Endothelial cell of umbilical vein (primary cell): ENCODE measurements around the gene SSTR3. TPM values are rescaled to one million over a fixed set of nuclear protein-coding genes. Genes with fewer than 3 reads are reported as not detected.

Experiments
- BruUV-seq: library from RNA; stranded (reverse); fragments of 400-500 nt; replicated peaks from 2 replicates; lab custom pipeline; 2021; lab: Mats Ljungman, UMichigan
- CTCF ChIA-PET: fragments of 300-600, 350-600 bp; sonication (Branson Sonifier 250); formaldehyde crosslinking; loops from one replicate; lab custom pipeline; 2021; ENCODE audit warnings: antibody characterized with exemption, inconsistent platforms; lab: Charles Lee
- POLR2A ChIA-PET: fragments of 300-600, 350-600 bp; sonication (Branson Sonifier 250); formaldehyde crosslinking; loops from one replicate; lab custom pipeline; 2021; ENCODE audit warnings: antibody characterized with exemption, inconsistent platforms; lab: Charles Lee
- DNase-seq: peaks from one replicate; pipeline ENCODE4 v3.0.0-alpha.2; 2011; ENCODE audit warnings: low read depth, low spot score
- FAIRE-seq: peaks from 2 replicates; lab custom pipeline; 2011; peaks lifted over from hg19 to GRCh38; lab: Jason Lieb, UNC
- H2AFZ ChIP-seq: 2 replicates; pipeline ENCODE4 v1.6.0; 2012; ENCODE audit warnings: low read depth, low read length, control low read depth, inconsistent platforms
- H3K27ac ChIP-seq: 2 replicates; pipeline ENCODE4 v1.5.1; 2011; ENCODE audit warnings: low read depth, mild to moderate bottlenecking, control low read depth, low read length, moderate library complexity; ENCODE audit not compliant: insufficient read depth
- H3K27me3 ChIP-seq, 2 experiments: 2 replicates each; pipeline versions ENCODE4 v1.6.0 to v1.6.1; 2011; ENCODE audit warnings: low read length in 2 of 2, mixed read lengths in 1 of 2; ENCODE audit not compliant: control insufficient read depth in 2 of 2, insufficient read depth in 2 of 2
- H3K36me3 ChIP-seq, 2 experiments: 2 replicates in 1 of 2; 3 replicates in 1 of 2; pipeline ENCODE4 v1.5.1; 2011; ENCODE audit warnings: low read length in 2 of 2, mild to moderate bottlenecking in 1 of 2, moderate library complexity in 1 of 2; ENCODE audit not compliant: control insufficient read depth in 2 of 2, insufficient read depth in 2 of 2; ENCODE audit errors: extremely low read depth in 1 of 2
- H3K4me1 ChIP-seq: 3 replicates; pipeline ENCODE4 v1.5.1; 2011; ENCODE audit warnings: mild to moderate bottlenecking, low read length; ENCODE audit not compliant: control insufficient read depth, insufficient read depth; ENCODE audit errors: extremely low read depth
- H3K4me2 ChIP-seq: 2 replicates; pipeline ENCODE4 v1.6.1; 2011; ENCODE audit warnings: low read length, control low read depth, mixed read lengths; ENCODE audit not compliant: insufficient read depth
- H3K4me3 ChIP-seq, 3 experiments: fragments of 200-600 bp in 1 of 3; sonication (generic), shearing (Covaris generic) in 1 of 3; replicated peaks in 1 of 3; 2 replicates each; pipeline ENCODE4 v1.5.1; 2011 to 2016; ENCODE audit warnings: control low read depth in 3 of 3, low read length in 3 of 3, mild to moderate bottlenecking in 2 of 3, inconsistent platforms in 1 of 3, low read depth in 1 of 3, moderate library complexity in 1 of 3; ENCODE audit not compliant: insufficient read depth in 1 of 3
- H3K79me2 ChIP-seq: 2 replicates; pipeline ENCODE4 v1.6.0; 2012; ENCODE audit warnings: low read length, inconsistent platforms; ENCODE audit not compliant: control insufficient read depth, insufficient read depth
- H3K9ac ChIP-seq: replicated peaks from 2 replicates; pipeline ENCODE3; 2011; ENCODE audit warnings: low read length, control low read depth; ENCODE audit not compliant: insufficient read depth; ENCODE audit errors: extremely low read depth
- H3K9me1 ChIP-seq: replicated peaks from 3 replicates; pipeline ENCODE4 v1.6.0; 2011; ENCODE audit warnings: mild to moderate bottlenecking, low read length; ENCODE audit not compliant: control insufficient read depth, insufficient read depth; ENCODE audit errors: extremely low read depth
- H3K9me3 ChIP-seq: replicated peaks from 2 replicates; pipeline ENCODE4 v1.5.1; 2012; ENCODE audit warnings: low read length, inconsistent platforms; ENCODE audit not compliant: control insufficient read depth, insufficient read depth
- H4K20me1 ChIP-seq: replicated peaks from 2 replicates; pipeline ENCODE3; 2011; ENCODE audit warnings: mild to moderate bottlenecking, low read length; ENCODE audit not compliant: control insufficient read depth, insufficient read depth; ENCODE audit errors: extremely low read depth
- CTCF ChIP-seq, 2 donors: IDR thresholded peaks; 1 replicate in 1 of 2; 2 replicates in 1 of 2; pipeline ENCODE4 v1.5.1; 2011; ENCODE audit warnings: low read length in 2 of 2, mild to moderate bottlenecking in 2 of 2, moderate library complexity in 2 of 2, control low read depth in 1 of 2, inconsistent platforms in 1 of 2, low read depth in 1 of 2; ENCODE audit not compliant: insufficient read depth in 1 of 2; ENCODE audit errors: extremely low read depth in 1 of 2
- EZH2 ChIP-seq: IDR thresholded peaks from 2 replicates; pipeline ENCODE4 v1.6.1; 2012; ENCODE audit warnings: borderline replicate concordance, low read depth, mild to moderate bottlenecking, moderate library complexity, low read length, inconsistent platforms; ENCODE audit not compliant: severe bottlenecking
- FOS ChIP-seq: IDR thresholded peaks from 2 replicates; pipeline ENCODE4 v1.6.1; 2011; ENCODE audit warnings: mild to moderate bottlenecking, low read length, moderate library complexity, borderline replicate concordance; ENCODE audit not compliant: insufficient read depth
- GATA2 ChIP-seq: IDR thresholded peaks from 2 replicates; pipeline ENCODE4 v1.7.0; 2011; ENCODE audit warnings: low read depth, mild to moderate bottlenecking, moderate library complexity, mixed read lengths, low read length; ENCODE audit not compliant: insufficient read length, insufficient read depth
- JUN ChIP-seq: IDR thresholded peaks from 2 replicates; pipeline ENCODE4 v1.6.1; 2011; ENCODE audit warnings: borderline replicate concordance, low read depth; ENCODE audit not compliant: insufficient read length, insufficient read depth
- MYC ChIP-seq: IDR thresholded peaks from one replicate; pipeline ENCODE4 v1.6.1; 2011; ENCODE audit warnings: mild to moderate bottlenecking, low read depth, low read length
- POLR2A ChIP-seq: IDR thresholded peaks from 2 replicates; pipeline ENCODE4 v1.6.1; 2012; ENCODE audit warnings: low read depth, mild to moderate bottlenecking, control low read depth, low read length
- POLR2AphosphoS5 ChIP-seq: IDR thresholded peaks from 2 replicates; pipeline ENCODE4 v1.6.1; 2012; ENCODE audit warnings: low read depth, mild to moderate bottlenecking, control low read depth, low read length, moderate library complexity; ENCODE audit not compliant: insufficient read depth
- dilution Hi-C: fragments of 300-500 bp; cut with MboI; formaldehyde crosslinking; loops from one replicate; pipeline ENCODE4 v1.15.0; 2019; ENCODE audit warnings: low sequenced_read_pairs; ENCODE audit not compliant: extremely low pct_ligation_motif_present
- intact Hi-C: fragments of 100-400 bp; cut with micrococcal nuclease; formaldehyde crosslinking; loops from one replicate; pipeline ENCODE4 v1.10.0; 2022
- polyA plus RNA-seq, 4 experiments: library from polyadenylated mRNA; depleted of rRNA in 3 of 4; stranded (reverse) in 3 of 4; unstranded in 1 of 4; fragments of >200 nt; gene quantifications; 2 replicates each; pipeline versions ENCODE4 v1.2.1 to v1.2.3, GENCODE V29; 2011 to 2012; ENCODE audit warnings: missing spikeins in 1 of 4
- total RNA-seq: library from RNA; stranded (reverse); gene quantifications from 2 replicates; pipeline ENCODE4 v1.2.3, GENCODE V29; 2021
- TF ChIP-seq, protein P1 (sequence below): IDR thresholded peaks from 2 replicates; pipeline ENCODE4 v1.6.1; 2011; ENCODE audit not compliant: insufficient read depth, insufficient read length

The SSTR3 gene
- total and polyA plus RNA-seq, 2 donors (not counting 3 experiments of a cell fraction or from before 2014, with no cell fraction given), result not detected

- BruUV-seq, result no TSS peak
- no peak for FAIRE-seq
- H3K4me3 ChIP-seq, result no peak overlapping the region
- intact Hi-C loops, result no loop called here
- H3K79me2 ChIP-seq, result no peaks in the 10 kb centered on the region
- H3K9me3 ChIP-seq, result no peaks in the 10 kb centered on the region
- no peaks in the 10 kb centered on the region for H4K20me1 ChIP-seq
- no peaks in the 10 kb centered on the region for H3K27me3 ChIP-seq
- no peaks in the 10 kb centered on the region for H3K9me1 ChIP-seq
- H3K36me3 ChIP-seq, result no peaks in the 10 kb centered on the region
- POLR2A ChIA-PET, result no interaction called here
- no peak overlapping the region for H2AFZ ChIP-seq
- DNase-seq, result no peak
- H3K27ac ChIP-seq, result no peak overlapping the region
- H3K4me1 ChIP-seq, result no peaks in the 10 kb centered on the region
- CTCF ChIA-PET, result interaction anchor here (0.7 to 1.6 kb wide), 2 partner anchors 42 to 111 kb away, joined by 3 to 7 read pairs; no protein-coding TSS in a partner anchor
- TF ChIP-seq POLR2AphosphoS5 (no peak), JUN (no peak), MYC (no peak), EZH2 (no peak), POLR2A (no peak), FOS (no peak), CTCF (IDR thresholded peaks at IDR 0.05; ENCODE audit: extremely low read depth in 1 of 2, insufficient read depth in 1 of 2, low read depth in 1 of 2, low read length in 2 of 2) (no peak), GATA2 (no peak)
- TF ChIP-seq, protein P1, sequence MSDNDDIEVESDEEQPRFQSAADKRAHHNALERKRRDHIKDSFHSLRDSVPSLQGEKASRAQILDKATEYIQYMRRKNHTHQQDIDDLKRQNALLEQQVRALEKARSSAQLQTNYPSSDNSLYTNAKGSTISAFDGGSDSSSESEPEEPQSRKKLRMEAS, result no peak
- dilution Hi-C loops, result no loop called here
- H3K9ac ChIP-seq, result no peak overlapping the region
- H3K4me2 ChIP-seq, result no peak overlapping the region
Observed at GRCh38 chr22:37157516-37158285, 54.6 kb downstream of the SSTR3 start.
